Stimulated activated CD8-positive, alpha-beta memory T cell treated with anti-CD3 and anti-CD28 coated beads, Interleukin-12 subunit alpha, Interleukin-12 subunit beta, amount 100 ng/mL, for 1 hour (primary cell): ENCODE data around the gene ABCF2.

Experiments
- DNase-seq: peaks from one replicate; pipeline ENCODE4 v3.0.0-alpha.2; 2020; ENCODE audit warnings: low read depth

Gene ABCF2

DNA sequence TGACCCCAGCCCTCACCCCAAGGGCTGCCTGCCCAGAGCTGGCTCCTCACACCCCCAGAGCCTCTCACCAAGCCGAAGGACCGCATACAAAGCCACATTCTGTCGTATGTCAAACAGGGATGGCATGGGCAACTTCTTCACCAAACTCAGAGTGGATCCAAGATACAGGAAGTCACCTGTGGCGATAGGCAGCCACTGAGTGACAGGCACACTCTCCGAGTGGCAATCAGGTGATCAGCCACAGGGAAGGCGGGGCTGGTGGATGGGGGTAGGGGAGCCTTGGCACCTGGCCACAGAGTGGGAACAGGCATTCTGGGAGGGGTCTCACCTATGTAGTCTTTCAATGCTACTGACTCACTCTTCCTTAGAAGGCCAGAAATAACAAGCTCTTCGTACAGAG lies 32.8 kb downstream of the ABCF2 start:
- DNase-seq = no peak

DNA sequence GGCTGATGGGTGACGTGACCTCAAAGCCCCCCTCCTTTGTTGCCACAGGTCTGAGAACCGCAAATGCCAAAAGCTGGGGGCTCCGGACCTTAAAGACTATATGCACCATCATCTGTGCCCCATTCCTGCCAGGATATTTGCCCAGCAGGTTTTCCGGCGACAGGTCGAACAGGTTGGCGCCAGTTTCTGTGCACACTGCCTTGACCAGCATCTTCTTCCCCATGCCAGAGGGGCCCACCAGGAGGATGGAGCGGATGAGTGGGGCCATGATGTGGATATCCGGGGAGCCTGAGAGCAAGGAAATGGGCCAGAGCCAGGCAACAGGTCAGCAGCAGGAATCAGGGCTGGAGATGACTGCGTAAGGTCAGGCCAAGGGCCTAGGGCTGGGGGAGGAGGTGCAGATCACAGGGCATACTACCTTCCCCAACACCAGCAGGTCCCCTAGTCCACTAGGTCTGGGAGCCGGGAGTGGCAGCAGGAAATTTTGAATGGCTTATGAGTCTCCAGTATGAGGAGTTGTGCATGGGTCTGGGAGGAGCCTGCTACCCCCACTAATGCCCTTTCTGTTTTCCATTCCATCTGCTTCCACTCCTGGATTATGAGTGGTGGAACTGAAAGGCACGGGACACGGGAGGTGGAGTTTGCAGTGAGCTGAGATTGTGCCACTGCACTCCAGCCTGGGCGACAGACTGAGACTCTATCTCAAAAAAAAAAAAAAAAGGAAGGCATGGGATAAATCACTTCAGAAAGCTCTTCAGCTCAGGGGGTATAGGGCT lies 33.6 kb downstream of the ABCF2 start:
- no peak for DNase-seq

DNA sequence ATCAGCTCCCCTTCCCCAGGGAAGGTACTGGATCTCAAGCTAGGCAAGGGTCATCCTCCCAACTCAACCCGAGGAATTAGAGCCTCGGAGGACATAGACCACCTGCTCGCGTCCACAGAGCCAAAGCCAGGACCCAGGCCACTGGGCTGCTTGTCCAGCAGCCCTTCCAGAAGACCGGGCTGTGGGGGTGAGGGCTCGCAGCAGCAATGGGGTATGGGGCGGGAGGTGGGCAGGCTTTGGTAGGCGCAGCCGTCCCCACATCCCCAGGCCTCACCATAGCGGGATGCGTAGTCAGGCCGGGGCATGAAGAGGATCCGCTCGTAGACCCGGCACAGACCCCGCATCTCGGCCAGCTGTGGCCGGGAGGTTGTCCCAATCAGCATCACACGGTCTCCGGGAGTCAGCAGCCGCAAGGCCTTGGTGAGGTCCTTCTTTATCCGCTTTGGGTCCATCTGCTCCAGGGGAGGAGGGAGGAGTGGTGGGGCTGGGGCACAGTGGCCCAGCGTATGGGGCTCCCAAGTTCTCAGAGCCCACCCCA lies 34.9 kb downstream of the ABCF2 start:
- no peak for DNase-seq

DNA sequence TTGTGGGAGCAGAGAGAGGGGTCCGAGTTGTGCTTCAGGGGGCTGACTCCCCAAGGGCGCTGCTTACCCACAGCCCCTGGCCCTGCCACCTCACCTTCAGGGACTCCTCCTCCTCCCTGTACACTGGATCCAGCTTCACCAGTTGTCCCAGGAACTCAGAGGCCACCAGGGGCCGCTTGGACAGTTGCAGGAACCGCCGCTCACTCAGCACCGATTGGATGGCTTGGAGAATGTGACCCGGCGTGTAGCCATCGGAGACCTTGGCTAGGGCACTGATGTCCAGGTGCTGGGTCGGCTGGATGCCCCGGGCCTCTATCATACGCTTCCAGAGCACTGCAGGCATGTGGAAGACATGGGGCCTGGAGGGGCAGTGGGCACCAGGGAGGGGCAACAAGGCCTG lies 35.5 kb downstream of the ABCF2 start:
- no peak for DNase-seq

DNA sequence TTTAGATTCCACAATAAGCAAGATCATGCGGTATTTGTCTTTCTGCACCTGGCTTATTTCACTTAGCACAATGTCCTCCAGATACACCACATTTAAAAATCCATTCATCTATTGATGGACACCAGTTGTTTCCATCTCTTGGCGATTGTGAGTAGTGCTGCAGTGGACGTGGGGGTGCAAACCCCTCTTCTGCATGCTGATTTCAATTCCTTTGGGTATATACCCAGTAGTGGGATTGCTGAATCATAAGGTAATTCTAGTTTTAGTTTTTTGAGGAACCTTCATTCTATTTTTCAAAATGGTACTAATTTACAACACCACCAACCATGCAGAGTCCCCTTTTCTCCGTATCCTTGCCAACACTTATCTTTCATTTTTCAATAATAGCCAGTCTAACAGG lies 38.0 kb downstream of the ABCF2 start:
- DNase-seq = no peak

DNA sequence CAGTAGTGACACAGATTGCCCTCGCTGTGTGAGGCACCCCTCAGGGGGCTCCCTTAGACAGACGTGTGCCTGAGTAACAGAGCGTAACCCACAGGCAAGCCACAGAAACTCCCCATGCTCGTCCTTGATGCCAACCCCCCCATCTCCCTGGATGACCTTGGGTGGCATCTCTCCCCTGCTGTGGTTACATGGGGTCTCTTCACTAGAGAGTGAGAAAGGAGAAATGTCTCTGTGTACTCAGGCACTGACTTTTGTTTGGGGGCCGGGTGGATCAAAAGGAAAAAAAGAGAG lies 38.8 kb downstream of the ABCF2 start:
- no peak for DNase-seq

DNA sequence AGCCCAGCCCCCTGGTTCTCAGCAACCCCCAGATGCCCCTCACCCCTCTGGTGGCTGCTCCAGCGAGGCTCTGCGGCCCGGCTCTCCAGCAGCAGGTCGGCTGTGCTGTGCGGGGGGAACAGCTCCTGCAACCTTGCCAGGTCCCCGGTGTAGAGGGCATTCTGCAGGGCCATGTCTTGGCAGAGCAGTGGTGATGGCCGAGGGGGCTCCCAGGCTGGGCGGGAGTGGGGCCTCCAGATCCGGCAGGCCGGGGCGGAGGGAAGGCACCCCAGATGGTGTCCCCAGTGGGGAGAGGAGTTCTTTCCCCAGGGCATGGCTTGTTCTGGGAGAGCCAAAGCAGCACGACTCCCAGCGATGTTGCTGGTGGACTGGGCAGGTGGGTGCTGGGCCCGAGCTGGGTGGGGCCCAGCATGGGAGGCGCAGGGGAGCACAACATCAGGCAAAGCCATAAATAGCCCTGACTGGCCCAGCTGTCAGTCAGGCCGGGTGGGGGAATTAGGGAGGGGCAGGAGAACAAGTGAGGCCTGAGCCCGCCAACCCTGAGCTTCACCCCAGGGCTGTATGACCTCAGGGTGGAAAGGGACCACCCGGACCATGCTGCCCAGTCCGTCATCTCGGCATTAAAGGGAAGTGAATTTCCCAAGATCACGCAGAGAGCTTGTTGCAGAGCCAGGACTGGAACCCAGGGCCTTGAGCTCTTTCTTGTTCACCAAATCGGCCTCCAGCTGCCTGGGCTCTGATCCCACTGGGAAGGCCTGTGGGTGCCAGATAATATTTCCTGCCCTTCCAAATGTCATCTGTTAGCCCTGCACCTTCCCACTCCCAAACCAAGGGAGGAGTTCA lies 39.4 kb downstream of the ABCF2 start:
- DNase-seq = no peak

DNA sequence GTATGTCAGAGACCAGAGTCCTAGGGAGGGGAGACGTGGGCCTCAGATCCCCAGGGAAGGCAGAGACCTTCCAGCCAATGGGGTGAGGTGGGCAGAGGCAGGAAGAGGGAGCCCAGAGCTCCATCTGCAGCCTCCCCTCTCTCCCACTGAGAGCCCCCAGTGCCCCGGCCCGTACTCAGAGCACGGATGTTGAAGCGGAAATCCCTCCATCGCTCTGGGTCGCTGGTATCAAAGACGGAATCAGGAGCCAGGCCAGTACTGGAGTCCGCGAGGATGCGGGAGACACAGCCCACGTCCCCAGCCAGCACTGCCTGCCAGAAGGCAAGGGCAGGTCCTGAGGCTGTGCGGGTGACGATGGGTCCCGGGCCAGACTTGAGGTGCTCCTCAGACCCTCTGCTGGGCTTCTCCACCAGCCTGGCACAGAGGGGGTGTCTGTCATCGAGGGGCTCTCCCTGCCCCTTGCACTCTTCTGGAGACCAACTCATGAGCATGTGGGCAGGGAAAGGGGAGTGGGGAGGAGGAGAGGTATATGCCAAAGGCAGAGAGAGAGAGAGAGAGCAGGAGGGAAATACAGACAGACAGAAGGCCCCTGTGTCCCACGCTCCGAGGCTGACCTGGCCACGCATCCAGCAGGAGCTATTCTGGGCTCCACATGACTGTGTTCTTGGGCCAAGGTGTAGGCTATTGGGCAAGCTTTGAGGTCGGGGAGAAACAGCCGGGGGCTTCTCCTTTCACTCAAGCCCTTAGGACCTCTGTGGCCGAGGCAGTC lies 40.2 kb downstream of the ABCF2 start, which contains the start of gene ASB10:
Gene ASB10, minus strand, starts transcription at position 611 of the 769 bp plus-strand sequence. Its CDS starts 120 bp downstream, at position 491.
- DNase-seq = no peak

DNA sequence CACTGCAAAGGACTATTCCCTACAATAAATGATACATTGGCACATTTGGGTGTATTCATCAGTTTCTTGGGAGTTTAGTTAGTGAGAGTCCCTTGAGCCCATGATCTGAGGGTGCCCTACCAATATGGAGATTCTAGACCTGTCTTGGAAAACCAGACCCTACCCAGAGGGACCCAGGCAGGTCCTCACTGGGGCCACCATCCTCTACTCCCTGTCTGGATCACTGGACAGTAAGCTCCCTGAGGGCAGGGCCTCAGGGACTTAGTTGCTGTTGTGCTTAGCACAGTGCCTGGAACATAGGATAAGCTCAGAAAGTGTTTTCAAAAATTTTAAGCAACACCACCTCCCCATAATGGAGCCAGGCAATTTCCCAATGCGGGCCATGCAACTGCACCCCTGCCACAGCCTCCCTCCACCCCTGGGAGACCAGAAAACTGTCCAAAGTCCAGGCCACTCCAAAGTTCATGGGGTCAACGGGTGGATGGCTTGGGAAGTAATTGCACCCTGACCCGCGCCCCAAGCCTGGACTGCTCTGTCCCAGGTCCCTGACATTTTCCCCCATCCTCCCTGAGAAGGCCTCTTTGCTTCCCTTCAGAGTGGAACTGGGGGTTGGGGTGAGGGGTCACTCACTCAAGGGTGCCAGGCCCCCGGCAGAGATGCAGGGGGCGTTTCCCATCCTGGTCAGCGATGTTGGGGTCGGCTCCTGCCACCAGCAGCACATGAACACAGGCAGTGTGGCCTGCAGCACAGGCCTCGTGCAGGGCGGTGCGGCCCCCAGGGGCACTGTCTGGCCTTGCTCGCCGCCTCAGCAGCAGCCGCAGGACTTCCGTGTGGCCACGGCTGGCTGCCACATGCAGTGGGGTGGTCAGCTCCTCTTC lies 41.0 kb downstream of the ABCF2 start:
- DNase-seq = no peak

DNA sequence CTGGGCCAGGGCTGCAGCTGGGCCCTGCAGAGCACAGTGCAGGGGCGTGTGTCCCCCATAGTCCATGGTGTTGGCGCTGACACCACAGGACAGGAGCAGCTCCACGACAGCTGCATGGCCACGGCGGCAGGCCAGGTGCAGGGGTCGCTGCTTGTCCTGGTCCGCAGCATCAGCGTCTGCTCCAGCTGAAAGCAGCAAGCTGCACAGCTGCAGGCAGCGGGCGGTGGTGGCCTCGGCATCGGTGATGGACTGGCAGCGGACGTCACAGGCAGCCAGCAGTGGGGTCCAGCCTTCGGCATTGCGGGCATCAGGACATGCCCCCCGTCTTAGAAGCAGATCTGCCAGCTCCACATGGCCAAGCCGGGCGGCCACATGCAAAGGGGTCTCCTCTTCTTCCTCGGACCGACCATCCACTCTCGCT lies 46.0 kb downstream of the ABCF2 start:
- no peak for DNase-seq

DNA sequence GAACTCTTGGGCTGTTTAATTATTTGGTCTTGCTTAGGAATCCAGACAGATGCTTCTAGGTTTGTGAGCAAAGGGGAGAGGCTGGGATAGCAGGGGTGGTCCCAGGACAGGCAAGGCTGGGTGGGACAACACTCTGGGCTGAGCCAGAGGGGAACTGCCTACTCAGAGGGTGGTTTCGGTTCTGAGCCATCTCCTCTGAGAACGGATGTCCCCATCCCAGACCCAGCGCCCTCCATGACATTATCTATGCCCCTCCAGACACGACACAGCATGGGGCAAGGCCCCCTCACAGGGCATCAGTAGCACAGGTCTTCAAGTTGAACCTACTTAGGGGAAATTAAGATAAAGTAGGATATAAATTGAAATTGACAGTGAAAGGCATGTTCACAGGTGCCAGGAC lies 47.1 kb downstream of the ABCF2 start:
- DNase-seq = no peak

DNA sequence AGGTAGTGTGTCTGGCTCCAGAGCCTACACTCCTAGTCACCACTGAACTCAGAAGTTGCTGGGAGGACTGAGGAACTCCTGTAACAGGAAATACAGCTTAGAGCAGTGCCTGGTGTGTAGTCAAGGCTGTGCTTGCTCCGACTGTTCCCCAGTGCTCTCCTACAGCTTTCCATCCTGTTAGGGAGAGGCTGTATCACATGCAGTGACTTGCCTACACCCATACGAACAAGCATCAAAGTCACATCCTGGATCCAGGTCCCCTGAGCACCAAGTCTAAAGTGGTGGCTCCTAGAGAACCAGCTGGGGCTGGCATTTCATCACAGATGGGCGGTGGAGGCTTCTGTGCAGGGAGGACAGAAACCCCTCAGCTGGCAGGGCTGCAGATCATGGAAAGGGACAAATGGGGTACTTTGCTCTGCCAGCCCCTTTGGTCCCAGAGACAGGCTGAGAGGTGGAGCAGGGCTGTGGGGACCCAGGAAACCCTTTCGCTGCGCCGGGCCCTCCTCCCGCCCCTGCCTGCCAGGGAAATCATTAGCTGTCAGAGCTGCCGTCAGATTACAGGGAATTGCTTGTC lies 47.6 kb downstream of the ABCF2 start:
- DNase-seq = no peak

DNA sequence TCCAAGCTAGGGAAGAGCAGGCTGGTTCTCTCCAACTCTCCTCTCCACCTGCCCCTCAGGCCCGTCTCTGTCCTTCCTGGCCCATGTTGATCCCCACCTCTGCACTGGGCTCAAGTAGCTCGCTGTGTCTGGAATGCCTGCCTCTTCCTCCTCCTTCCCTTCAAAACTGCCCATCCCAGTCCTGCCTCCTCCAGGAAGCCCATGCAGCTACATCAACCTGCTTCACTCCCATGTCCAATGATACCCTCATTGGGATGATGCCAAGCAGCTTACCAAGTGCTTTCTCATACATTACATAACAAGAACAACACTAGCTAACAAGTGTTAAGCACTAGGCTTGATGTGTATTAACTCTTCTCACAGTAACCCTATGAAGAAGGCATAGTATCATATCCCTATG lies 48.2 kb downstream of the ABCF2 start:
- no peak for DNase-seq

DNA sequence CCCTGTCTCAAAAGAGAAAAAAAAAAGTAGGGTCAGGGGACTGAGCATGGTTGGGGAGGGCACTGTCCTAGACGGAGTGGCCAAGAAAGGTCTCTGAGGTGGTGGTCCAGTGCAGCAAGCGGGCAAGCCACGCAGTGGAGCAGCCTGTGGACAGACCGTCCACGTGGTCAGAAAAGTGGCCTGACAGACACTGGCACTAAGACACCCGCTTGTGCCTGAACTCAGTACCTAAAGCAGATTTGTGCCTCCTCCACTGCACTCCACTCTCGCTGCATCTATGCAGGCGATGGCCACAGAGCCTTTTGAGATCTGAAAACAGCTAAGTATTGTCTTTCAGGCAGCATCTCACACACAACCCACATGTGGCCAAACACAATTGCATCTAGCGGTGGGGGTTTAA lies 48.8 kb downstream of the ABCF2 start:
- no peak for DNase-seq

DNA sequence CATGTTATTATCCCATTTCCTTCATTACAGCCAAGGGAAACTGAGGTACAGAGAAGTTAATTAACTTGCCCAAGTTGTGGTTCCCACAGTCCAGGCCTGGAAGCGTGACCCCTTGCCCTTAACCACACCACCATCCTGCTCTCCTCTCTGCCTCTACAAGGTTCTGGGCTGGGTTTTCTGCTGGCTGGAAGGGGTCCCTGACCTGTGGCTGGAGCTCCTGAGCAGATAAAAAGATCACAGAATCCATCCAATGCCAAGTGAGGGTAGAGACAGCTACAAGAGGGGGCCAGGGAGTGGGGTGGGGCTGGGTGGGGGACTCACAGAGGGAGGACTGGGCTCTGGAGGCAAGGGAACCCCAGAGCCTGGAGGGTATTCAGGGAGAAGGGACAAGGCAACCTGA lies 49.7 kb downstream of the ABCF2 start:
- no peak for DNase-seq

DNA sequence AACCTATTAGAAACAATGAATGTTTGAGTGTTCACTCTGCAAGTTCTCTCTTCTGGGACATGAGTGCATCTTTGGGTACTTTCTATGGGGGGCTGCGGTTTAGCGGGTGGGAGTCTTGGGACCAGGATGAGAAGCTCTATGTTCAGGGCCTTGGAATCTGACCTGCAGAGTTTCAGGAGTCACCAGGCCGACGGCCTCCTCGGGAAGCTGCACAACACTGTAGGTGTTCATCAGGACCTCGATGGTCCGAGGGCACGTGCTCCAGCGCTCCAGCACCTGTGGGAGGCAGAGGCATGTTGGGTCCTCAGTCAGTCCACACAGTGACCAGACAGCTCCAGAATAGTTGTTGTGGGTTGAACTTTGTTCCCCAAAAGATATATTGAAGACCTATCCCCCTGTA lies 50.6 kb downstream of the ABCF2 start:
- no peak for DNase-seq

DNA sequence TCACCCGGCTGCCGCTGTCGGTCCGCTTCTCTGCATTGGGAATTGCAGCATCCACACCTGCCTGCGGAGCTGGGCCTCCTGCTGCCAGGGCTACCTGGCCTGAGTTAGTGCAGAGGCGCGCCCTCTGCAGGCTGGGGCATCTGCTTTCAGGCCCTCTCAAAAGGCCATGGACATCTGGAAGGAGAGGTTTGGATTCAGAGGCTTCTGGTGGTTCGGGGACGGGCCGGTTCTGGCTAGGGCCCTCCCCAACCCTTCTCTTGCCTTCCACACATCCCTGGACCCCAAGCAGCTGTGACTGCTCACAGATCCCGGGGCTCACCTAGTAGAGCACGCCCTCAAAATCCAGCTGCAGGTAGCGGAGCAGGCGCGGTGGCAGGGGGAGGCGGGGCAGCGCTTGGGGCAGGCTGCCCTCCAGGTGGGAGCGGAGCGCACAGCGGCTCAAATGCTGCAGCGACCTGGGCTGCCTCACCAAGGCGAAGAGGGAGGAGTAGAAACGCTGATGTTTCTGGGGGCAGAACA lies 51.2 kb downstream of the ABCF2 start:
- DNase-seq = no peak

DNA sequence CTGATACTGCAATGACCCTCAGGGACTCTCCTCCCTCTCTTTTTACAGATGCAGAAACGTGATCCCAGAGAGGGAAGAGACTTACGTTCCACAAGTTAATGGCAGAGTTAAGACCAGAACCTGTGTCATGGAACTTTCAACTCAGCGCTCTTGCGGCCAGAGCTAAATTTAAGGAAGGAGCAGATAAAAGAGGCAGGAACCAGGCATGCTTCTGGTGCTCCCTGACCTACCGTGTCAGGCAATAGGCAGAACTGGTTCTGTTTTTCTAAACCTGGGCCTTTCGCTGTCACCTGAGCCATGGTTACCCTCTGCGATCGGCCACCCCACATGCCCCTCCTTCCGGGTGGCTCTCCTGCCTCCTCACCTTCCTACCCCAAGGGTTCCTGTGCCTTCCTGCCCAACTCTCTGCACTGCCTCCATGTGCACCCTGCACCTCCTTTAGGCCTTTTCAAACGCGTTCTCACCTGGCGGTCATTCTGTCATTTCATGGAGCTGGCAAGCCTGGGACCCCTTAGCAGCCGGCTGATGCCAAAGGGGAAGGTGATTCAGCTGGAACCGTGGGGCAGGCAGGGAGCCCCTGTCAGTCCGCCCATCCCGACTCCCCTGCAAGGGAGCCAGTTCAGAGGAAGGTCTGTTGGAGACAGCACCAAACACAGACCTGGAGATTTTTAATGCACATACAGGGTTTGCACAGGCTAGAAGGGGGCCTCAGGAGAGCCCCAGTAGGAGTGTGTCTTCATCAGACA lies 51.8 kb downstream of the ABCF2 start:
- no peak for DNase-seq

DNA sequence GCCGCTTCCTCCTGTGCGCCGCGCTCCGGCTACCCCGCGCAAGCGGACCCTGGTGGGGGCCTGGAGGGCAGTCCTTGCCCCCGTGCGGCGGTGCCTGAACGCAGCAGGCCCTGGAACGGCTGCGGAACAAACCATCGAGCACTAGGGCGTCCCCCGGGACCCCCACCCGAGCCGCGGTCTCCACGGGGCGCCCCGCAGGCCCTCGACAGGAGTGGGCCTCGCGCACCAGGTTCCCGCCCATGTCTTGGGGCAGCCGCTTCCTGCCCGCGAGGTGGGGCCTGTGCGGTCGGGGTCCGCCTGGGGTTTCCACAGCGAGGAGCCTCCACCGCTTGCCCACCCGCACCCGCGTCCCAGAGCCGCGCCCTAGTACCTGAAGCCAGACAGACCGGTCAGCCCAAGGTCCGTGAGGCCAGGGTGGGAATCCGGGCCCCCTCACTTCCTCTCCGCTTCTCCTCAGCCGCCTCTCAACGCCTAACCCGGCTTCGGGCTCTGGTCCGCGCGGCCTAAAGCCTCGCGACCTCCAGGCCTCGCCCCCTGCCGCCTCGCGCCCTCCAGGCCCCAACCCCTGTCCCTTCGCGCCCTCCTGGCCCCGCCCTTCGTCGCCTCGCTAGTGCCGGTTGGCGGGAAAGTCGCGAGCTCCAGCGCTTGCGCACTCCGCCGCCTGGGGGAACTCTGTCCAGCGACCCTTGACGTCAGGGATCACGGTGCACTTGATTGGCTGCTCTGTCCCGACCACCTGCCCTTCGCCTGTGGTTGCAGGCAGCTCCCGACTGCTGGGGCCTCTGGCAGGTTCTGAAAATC lies 52.6 kb downstream of the ABCF2 start:
- DNase-seq = no peak
